ENCODE data around the gene ZFHX3. TPM values are rescaled to one million over a fixed set of nuclear protein-coding genes. Genes with fewer than 3 reads are reported as not detected.
A peak's percentile ranks its signal among the peaks of the same experiment; 100 is the strongest.
"Not testable (repeated sequence)": the region's sequence is repeated elsewhere in the genome, so short reads cannot be mapped to it uniquely, and the experiment has no call there.

The ZFHX3 gene
- total RNA-seq, 1 experiment from 2014 or later: 3.5 TPM

- DNase-seq (ENCODE audit: low spot score): peak; percentile 39
Observed at GRCh38 chr16:73000020-73000906, 47.7 kb downstream of the ZFHX3 start.

GRCh38 chr16:72999541-73000019 is 48.3 kb downstream of the ZFHX3 start:
- DNase-seq (ENCODE audit: low spot score): no peak

GRCh38 chr16:72997141-72997542 is 50.8 kb downstream of the ZFHX3 start:
- DNase-seq (ENCODE audit: low spot score): peak; percentile 83

- peak; percentile 88 for DNase-seq (ENCODE audit: low spot score)
Observed at GRCh38 chr16:72996291-72997062, 51.5 kb downstream of the ZFHX3 start.

- not testable (repeated sequence) for DNase-seq (ENCODE audit: low spot score)
Observed at GRCh38 chr16:72995882-72996270, 52.1 kb downstream of the ZFHX3 start.

- peak; percentile 26 for DNase-seq (ENCODE audit: low spot score)
Observed at GRCh38 chr16:72995151-72995881, 52.6 kb downstream of the ZFHX3 start.

GRCh38 chr16:72992142-72992601 is 55.8 kb downstream of the ZFHX3 start:
- no peak for DNase-seq (ENCODE audit: low spot score)

- DNase-seq (ENCODE audit: low spot score): no peak
Observed at GRCh38 chr16:72991644-72992043, 56.3 kb downstream of the ZFHX3 start.

GRCh38 chr16:72991211-72991610 is 56.7 kb downstream of the ZFHX3 start:
- DNase-seq (ENCODE audit: low spot score): no peak

GRCh38 chr16:72990571-72990970 is 57.4 kb downstream of the ZFHX3 start:
- DNase-seq (ENCODE audit: low spot score): no peak

GRCh38 chr16:72989579-72990551 is 58.1 kb downstream of the ZFHX3 start:
- peak; percentile 65 for DNase-seq (ENCODE audit: low spot score)

- not testable (repeated sequence) for DNase-seq (ENCODE audit: low spot score)
Observed at GRCh38 chr16:72989203-72989578, 58.7 kb downstream of the ZFHX3 start.

- DNase-seq (ENCODE audit: low spot score): no peak
Observed at GRCh38 chr16:72988569-72988968, 59.4 kb downstream of the ZFHX3 start.

GRCh38 chr16:72987480-72987901 is 60.4 kb downstream of the ZFHX3 start:
- no peak for DNase-seq (ENCODE audit: low spot score)

GRCh38 chr16:72985995-72986394 is 61.9 kb downstream of the ZFHX3 start:
- DNase-seq (ENCODE audit: low spot score): no peak

- no peak for DNase-seq (ENCODE audit: low spot score)
Observed at GRCh38 chr16:72985148-72985941, 62.6 kb downstream of the ZFHX3 start.

- DNase-seq (ENCODE audit: low spot score): no peak
Observed at GRCh38 chr16:72983728-72984350, 64.1 kb downstream of the ZFHX3 start.

- no peak for DNase-seq (ENCODE audit: low spot score)
Observed at GRCh38 chr16:72983241-72983640, 64.7 kb downstream of the ZFHX3 start.

- no peak for DNase-seq (ENCODE audit: low spot score)
Observed at GRCh38 chr16:72979974-72980373, 68.0 kb downstream of the ZFHX3 start.
